HepG2 (cell line): Measurements from ENCODE around the gene EFEMP2. TPM values are rescaled to one million over a fixed set of nuclear protein-coding genes. Genes with fewer than 3 reads are reported as not detected.

ENCODE experiments used
- HNF1B ChIP-seq: sonication (generic); formaldehyde crosslinking; IDR thresholded peaks from 2 replicates; pipeline ENCODE4 v1.5.1; 2020; ENCODE audit warnings: mild to moderate bottlenecking, moderate library complexity, missing genetic modification reagents
- KDM4B ChIP-seq: sonication (generic); formaldehyde crosslinking; IDR thresholded peaks from 2 replicates; pipeline ENCODE4 v1.4.0; 2020; ENCODE audit warnings: missing genetic modification reagents
- MIER3 ChIP-seq: IDR thresholded peaks from 2 replicates; pipeline ENCODE4 v1.6.1; 2016; ENCODE audit warnings: missing compliant biosample characterization, borderline replicate concordance
- MYPOP ChIP-seq: sonication (generic); formaldehyde crosslinking; IDR thresholded peaks from 2 replicates; pipeline ENCODE4 v1.8.1; 2023; ENCODE audit warnings: mild to moderate bottlenecking, moderate library complexity, missing genetic modification reagents
- NFE2L1 ChIP-seq: sonication (generic); formaldehyde crosslinking; IDR thresholded peaks from 2 replicates; pipeline ENCODE4 v1.4.0; 2020; ENCODE audit warnings: missing genetic modification reagents, mild to moderate bottlenecking, borderline replicate concordance
- SOX5 ChIP-seq: IDR thresholded peaks from 2 replicates; pipeline ENCODE4 v1.6.1; 2016; ENCODE audit warnings: borderline replicate concordance
- STAT5B ChIP-seq: sonication (generic); formaldehyde crosslinking; IDR thresholded peaks from 2 replicates; pipeline ENCODE4 v1.4.0; 2020; ENCODE audit warnings: missing genetic modification reagents
- TEAD2 ChIP-seq: sonication (generic); formaldehyde crosslinking; IDR thresholded peaks from 2 replicates; pipeline ENCODE4 v1.9.0; 2021; ENCODE audit warnings: missing genetic modification reagents
- ZMYM3 ChIP-seq: sonication (generic); formaldehyde crosslinking; IDR thresholded peaks from 2 replicates; pipeline ENCODE4 v1.5.1; 2020; ENCODE audit warnings: mild to moderate bottlenecking, missing genetic modification reagents
- ZNF33A ChIP-seq: sonication (generic); formaldehyde crosslinking; IDR thresholded peaks from 2 replicates; pipeline ENCODE4 v1.5.1; 2020; ENCODE audit warnings: missing genetic modification reagents, mild to moderate bottlenecking, moderate library complexity, borderline replicate concordance
- ZNF577 ChIP-seq: sonication (generic); formaldehyde crosslinking; IDR thresholded peaks from 2 replicates; pipeline ENCODE4 v1.4.0; 2020; ENCODE audit warnings: mild to moderate bottlenecking, low read depth, missing genetic modification reagents, borderline replicate concordance
- ZNF598 ChIP-seq: sonication (generic); formaldehyde crosslinking; IDR thresholded peaks from 2 replicates; pipeline ENCODE4 v1.5.1; 2020; ENCODE audit warnings: mild to moderate bottlenecking, missing genetic modification reagents, borderline replicate concordance
- ZNF800 ChIP-seq: sonication (generic); formaldehyde crosslinking; IDR thresholded peaks from 2 replicates; pipeline ENCODE4 v1.4.0; 2020; ENCODE audit warnings: missing genetic modification reagents
- ZNF883 ChIP-seq: sonication (generic); formaldehyde crosslinking; IDR thresholded peaks from 2 replicates; pipeline ENCODE4 v1.5.1; 2020; ENCODE audit warnings: mild to moderate bottlenecking, missing genetic modification reagents; ENCODE audit errors: not compliant biosample characterization
- polyA plus RNA-seq, 8 experiments: library from polyadenylated mRNA; depleted of rRNA in 3 of 8; stranded (reverse) in 7 of 8; unstranded in 1 of 8; fragments of >200 nt; fragmentation: Illumina TruSeq in 4 of 8; extraction: Trizol in 4 of 8; gene quantifications; 2 replicates each; pipeline versions ENCODE4 v1.2.1 to v1.2.3, GENCODE V29; 2011 to 2016; ENCODE audit warnings: low read depth in 4 of 8, missing spikeins in 1 of 8, mixed read lengths in 1 of 8; ENCODE audit not compliant: insufficient read depth in 1 of 8
- total RNA-seq, 5 experiments: library from RNA; depleted of rRNA; stranded (reverse); fragments of >200 nt; fragmentation: Illumina TruSeq; extraction: Trizol; gene quantifications; 2 replicates each; pipeline ENCODE4 v1.2.3, GENCODE V29; 2016; ENCODE audit warnings: low read depth in 1 of 5
- TF ChIP-seq, protein P1 (sequence below), 2 experiments: sonication (generic) in 1 of 2; formaldehyde crosslinking in 1 of 2; IDR thresholded peaks; 2 replicates each; pipeline versions ENCODE4 v1.5.1 to v1.6.1; 2011 to 2020; ENCODE audit warnings: borderline replicate concordance in 1 of 2, low read depth in 1 of 2, low read length in 1 of 2, mild to moderate bottlenecking in 1 of 2, missing genetic modification reagents in 1 of 2, moderate library complexity in 1 of 2
- TF ChIP-seq, protein P2 (sequence below), 2 experiments: IDR thresholded peaks; 2 replicates each; pipeline ENCODE4 v1.6.1; 2011 to 2012; ENCODE audit warnings: low read length in 2 of 2, borderline replicate concordance in 1 of 2, low read depth in 1 of 2, mild to moderate bottlenecking in 1 of 2, moderate library complexity in 1 of 2
- TF ChIP-seq, protein P3 (sequence below): IDR thresholded peaks from 2 replicates; pipeline ENCODE4 v1.6.1; 2016; ENCODE audit warnings: mild to moderate bottlenecking

Gene EFEMP2
- total and polyA plus RNA-seq, 2 of the 13 experiments (the other 11 are each of a cell fraction or from before 2014, with no cell fraction given): 7.4 to 29.7 TPM

DNA sequence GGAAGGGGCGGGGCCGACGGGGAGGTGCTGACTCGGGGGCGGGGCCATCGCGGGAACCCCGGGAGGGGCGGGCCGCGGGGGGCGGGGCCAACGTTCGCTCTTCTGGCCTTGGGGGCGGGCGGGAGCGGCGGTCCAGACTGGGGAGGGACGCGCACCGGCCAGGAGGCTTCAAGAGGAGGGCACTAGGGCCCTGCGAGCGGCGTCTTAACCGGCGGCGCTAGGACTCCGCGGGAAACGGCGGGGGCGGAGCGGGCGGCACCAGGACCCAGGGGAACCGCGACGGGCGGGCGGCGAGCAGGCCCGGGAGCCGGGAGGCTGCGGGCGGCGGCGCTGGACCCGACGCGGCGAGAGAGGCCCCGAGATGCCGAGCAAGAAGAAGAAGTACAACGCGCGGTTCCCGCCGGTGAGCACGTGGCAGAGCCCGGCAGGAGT is 46.6 kb upstream of the EFEMP2 start, which contains the start of gene DRAP1 (continued):
- TF ChIP-seq, protein P1, sequence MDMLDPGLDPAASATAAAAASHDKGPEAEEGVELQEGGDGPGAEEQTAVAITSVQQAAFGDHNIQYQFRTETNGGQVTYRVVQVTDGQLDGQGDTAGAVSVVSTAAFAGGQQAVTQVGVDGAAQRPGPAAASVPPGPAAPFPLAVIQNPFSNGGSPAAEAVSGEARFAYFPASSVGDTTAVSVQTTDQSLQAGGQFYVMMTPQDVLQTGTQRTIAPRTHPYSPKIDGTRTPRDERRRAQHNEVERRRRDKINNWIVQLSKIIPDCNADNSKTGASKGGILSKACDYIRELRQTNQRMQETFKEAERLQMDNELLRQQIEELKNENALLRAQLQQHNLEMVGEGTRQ (IDR thresholded peaks at IDR 0.05; ENCODE audit: low read depth, low read length): no peak
- TF ChIP-seq, protein P1 (CRISPR knock-in tag; IDR thresholded peaks at IDR 0.05; ENCODE audit: borderline replicate concordance): no peak
- TF ChIP-seq KDM4B (CRISPR knock-in tag): peak; percentile 96
- TF ChIP-seq TEAD2 (CRISPR knock-in tag): no peak
- peak; percentile 94 for TF ChIP-seq ZMYM3
- TF ChIP-seq, protein P2, sequence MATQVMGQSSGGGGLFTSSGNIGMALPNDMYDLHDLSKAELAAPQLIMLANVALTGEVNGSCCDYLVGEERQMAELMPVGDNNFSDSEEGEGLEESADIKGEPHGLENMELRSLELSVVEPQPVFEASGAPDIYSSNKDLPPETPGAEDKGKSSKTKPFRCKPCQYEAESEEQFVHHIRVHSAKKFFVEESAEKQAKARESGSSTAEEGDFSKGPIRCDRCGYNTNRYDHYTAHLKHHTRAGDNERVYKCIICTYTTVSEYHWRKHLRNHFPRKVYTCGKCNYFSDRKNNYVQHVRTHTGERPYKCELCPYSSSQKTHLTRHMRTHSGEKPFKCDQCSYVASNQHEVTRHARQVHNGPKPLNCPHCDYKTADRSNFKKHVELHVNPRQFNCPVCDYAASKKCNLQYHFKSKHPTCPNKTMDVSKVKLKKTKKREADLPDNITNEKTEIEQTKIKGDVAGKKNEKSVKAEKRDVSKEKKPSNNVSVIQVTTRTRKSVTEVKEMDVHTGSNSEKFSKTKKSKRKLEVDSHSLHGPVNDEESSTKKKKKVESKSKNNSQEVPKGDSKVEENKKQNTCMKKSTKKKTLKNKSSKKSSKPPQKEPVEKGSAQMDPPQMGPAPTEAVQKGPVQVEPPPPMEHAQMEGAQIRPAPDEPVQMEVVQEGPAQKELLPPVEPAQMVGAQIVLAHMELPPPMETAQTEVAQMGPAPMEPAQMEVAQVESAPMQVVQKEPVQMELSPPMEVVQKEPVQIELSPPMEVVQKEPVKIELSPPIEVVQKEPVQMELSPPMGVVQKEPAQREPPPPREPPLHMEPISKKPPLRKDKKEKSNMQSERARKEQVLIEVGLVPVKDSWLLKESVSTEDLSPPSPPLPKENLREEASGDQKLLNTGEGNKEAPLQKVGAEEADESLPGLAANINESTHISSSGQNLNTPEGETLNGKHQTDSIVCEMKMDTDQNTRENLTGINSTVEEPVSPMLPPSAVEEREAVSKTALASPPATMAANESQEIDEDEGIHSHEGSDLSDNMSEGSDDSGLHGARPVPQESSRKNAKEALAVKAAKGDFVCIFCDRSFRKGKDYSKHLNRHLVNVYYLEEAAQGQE (IDR thresholded peaks at IDR 0.05; ENCODE audit: borderline replicate concordance in 1 of 2, low read depth in 1 of 2, low read length in 2 of 2): no peak
- TF ChIP-seq ZNF598 (CRISPR knock-in tag): no peak
- peak; percentile 73; the same call in 1 of the 2 replicates for TF ChIP-seq MIER3 (CRISPR knock-in tag)
- TF ChIP-seq ZNF33A (CRISPR knock-in tag): no peak
- TF ChIP-seq ZNF800: no peak
- TF ChIP-seq HNF1B (CRISPR knock-in tag): no peak
- TF ChIP-seq ZNF883: no peak
- peak; percentile 90 for TF ChIP-seq STAT5B
- no peak; the same call in 1 of the 2 replicates for TF ChIP-seq MYPOP (CRISPR knock-in tag)
- no peak for TF ChIP-seq NFE2L1
- no peak for TF ChIP-seq ZNF577 (CRISPR knock-in tag)
- TF ChIP-seq, protein P3, sequence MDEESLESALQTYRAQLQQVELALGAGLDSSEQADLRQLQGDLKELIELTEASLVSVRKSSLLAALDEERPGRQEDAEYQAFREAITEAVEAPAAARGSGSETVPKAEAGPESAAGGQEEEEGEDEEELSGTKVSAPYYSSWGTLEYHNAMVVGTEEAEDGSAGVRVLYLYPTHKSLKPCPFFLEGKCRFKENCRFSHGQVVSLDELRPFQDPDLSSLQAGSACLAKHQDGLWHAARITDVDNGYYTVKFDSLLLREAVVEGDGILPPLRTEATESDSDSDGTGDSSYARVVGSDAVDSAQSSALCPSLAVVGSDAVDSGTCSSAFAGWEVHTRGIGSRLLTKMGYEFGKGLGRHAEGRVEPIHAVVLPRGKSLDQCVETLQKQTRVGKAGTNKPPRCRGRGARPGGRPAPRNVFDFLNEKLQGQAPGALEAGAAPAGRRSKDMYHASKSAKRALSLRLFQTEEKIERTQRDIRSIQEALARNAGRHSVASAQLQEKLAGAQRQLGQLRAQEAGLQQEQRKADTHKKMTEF (CRISPR knock-in tag): peak; percentile 67; the same call in 1 of the 2 replicates
- TF ChIP-seq SOX5 (CRISPR knock-in tag): peak; percentile 57
